SW480 (cell line): ENCODE measurements around the gene PATJ.

Source experiments
- DNase-seq: peaks from one replicate; pipeline ENCODE4 v3.0.0-alpha.2; 2016; ENCODE audit warnings: low spot score

The PATJ gene

DNA sequence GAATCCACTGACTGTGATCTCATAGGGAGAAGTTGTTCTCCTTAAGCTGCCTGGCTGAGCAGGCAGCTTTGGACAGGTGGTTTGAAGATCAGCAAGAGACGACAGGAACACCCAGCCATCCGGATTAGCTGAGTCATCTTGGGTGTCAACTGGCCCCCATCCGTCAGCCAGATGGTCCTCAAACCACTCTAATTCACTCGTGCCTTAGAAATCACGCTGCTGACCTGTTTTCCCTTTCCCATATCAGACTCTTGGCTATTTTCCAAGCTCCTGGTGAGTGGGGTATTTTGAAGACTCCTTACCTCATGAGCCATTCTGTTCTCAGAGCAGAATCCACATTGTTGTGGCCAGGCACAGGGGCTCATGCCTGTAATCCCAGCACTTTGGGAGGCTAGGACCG lies 303.3 kb downstream of the PATJ start:
- DNase-seq: no peak

GRCh38 chr1:62046927-62047326 lies 304.6 kb downstream of the PATJ start:
- no peak for DNase-seq

DNA sequence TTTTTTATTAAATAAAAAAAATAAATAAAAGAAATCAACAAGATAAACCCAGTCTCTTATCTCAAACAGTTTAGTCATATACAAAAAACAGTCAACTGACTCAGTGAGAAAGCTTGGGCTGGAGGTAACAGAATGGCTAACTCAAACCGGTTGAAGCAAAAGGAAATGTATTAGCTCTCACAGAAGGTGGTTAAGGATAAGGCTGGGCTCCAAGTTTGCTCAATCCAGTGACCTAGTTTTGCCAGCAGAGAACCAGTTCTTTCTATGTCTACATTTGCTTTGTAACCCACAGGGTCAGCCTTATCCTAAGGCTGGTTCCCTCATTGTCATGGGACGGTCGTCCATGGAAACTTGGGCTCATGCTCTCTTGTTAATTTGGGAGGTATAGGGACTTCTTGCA lies 307.9 kb downstream of the PATJ start:
- no peak for DNase-seq

GRCh38 chr1:62052946-62053345 lies 310.7 kb downstream of the PATJ start:
- no peak for DNase-seq

GRCh38 chr1:62054188-62054587 lies 311.9 kb downstream of the PATJ start:
- DNase-seq: no peak

GRCh38 chr1:62057230-62057629 lies 314.9 kb downstream of the PATJ start:
- no peak for DNase-seq

DNA sequence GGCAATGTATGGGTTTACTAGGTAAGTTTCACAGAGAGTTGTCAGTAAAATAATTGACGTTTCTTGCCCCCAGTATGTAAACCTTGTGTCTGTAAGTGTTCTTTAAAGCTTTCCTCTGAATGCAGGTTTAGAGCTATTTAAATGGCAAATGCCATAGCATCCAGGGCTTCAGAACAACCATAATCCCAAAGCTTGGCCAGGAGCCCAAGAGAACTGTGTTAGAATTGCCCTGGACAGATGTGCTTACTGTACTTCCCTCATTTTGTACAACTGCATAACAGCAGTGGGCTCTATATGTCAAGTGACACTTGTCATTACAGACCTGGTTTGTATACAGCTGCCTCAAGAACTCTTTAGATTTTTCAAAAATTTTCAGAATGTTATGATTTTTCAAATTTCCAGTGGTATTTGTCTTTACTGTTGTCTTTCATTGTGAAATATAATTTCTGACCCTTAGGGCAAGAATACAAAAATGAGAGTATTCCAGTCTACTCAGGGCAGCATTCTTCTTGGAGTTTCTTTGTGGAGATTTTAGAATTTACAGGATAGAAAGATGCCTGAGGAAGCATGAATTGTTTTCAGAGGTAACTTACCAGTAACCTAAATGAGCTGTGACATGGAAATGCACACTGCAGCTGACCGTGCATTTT lies 315.5 kb downstream of the PATJ start:
- no peak for DNase-seq

DNA sequence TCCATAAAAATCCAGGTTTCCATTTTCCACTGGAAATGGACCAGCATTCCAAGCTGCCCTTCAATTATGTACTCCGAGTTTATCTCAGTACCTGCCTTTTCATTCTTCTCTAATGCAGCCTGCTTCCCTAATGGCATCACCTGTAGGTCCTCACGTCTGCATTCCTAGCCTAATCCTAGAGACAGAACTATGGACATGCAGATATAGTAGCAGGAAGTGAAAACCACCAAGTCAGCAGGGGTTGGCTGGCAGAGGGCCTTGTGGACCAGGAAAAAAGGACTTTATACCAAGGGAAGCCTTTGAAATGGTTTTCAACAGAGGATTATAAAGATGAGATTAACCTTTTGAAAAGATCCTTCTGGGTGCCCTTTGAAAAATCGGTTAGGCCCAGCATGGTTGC lies 316.7 kb downstream of the PATJ start:
- no peak for DNase-seq

DNA sequence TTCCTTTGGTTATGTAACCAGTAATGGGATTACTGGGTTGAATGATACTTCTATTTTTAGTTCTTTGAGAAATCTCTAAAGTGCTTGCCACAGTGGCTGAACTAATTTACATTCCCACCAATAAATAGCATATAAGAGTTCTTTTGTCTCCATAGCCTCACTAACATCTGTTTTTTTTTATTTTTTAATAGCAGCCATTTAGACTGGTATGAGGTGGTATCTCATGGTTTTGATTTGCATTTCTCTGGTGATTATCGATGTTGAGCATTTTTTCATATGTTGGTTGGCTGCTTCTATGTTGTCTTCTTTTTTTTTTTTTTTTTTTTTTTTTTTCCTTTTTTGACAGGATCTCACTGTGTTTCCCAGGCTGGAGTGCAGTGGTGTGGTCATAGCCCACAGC lies 319.8 kb downstream of the PATJ start:
- no peak for DNase-seq

- no peak for DNase-seq
Measured at GRCh38 chr1:62064829-62065407, 322.6 kb downstream of the PATJ start.

- DNase-seq: no peak
Measured at GRCh38 chr1:62066713-62067112, 324.4 kb downstream of the PATJ start.

DNA sequence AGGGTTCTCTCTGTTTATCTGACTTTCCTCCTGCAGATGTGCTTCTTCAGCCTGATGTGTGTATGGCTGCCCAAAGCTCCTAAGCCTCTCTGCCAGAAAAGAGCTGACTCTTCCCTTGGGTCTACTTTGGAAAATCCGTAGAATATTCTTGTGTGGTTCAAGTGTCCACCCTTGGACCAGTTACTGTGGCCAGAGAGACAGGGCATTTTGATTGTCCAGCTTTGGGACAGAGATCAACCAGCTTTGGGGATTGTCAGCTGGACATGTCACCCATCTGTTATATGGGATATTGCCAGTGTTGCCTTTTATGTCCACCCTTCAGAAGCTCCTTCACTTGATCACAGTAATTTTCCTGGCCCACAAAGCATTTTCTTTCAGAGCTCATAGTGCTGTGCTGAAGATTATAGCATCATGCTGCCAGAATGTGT lies 326.1 kb downstream of the PATJ start:
- no peak for DNase-seq

- DNase-seq: no peak
Measured at GRCh38 chr1:62068978-62069377, 326.7 kb downstream of the PATJ start.

DNA sequence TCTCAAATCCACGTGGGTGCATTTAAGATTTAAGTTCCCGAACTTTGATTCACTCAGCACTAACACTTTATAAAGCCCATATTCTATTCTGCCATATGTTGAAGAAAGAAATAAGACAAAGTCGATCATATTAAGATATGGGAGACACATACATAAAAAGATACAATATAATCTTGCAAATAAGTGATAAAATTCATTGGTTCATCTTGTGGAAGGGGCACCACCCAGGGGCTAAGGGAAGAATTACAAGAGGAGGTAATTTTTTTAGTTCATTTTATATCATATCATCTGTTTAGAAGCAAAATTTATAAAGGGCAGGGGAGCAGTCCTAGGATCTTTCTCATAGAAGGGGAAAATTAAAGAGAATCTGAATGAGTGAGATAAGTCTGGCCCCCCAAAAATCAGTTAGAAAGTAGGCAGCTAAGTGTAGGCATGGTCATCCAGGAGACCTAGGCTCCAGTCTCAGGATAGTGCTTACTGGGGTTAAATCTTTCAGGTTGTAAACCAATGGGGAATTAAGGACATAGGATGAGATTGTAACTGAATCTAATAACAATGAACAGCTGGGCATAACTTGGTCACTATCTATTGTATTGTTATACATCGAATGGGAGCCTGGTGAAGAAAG lies 328.2 kb downstream of the PATJ start:
- peak; percentile 11 for DNase-seq

DNA sequence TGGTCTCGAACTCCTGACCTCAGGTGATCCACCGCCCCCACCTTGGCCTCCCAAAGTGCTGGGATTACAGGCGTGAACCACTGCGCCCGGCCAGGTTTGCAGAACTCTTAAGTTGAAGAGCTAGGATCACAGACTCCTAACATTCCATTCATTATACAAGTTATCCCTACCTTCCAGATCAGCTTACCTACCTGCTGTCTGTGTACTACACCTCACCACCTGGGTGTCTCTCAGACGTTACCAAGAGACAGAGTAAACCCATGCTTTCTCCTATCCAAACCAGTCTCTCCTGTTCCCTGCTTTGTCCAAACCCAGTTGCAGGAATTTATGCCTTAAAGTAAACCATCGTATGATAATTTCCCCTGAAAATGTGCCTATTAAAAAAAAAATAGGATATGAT lies 329.4 kb downstream of the PATJ start:
- no peak for DNase-seq

GRCh38 chr1:62076286-62076685 lies 334.0 kb downstream of the PATJ start:
- peak; percentile 83 for DNase-seq

- no peak for DNase-seq
Measured at GRCh38 chr1:62077821-62078220, 335.5 kb downstream of the PATJ start.

- DNase-seq: peak; percentile 27
Measured at GRCh38 chr1:62082456-62083363, 340.4 kb downstream of the PATJ start.

DNA sequence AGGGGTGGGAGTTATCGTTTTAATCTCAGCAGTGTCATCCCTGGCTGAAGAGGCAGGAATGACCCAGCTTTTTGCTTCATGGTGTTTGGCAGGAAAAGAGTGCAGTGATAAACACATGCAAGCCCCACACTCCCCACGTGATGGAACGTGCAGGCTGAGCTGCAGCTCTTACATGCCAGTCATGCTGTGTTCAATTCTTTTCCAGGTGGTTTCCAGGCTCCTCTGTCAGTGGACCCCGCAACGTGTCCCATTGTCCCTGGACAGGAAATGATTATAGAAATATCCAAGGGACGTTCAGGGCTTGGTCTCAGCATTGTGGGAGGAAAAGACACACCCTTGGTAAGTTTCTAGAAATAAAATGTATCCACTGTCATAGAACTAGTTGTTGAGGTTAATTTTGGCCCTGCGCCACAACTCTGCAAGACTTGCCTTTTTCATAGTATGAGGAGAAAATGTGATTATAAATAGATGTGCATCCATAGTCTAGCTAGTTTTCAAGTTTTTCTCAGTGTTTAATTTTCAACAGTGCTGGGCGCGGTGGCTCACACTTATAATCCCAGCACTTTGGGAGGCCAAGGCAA lies 342.1 kb downstream of the PATJ start:
- DNase-seq: no peak

GRCh38 chr1:62088439-62088838 lies 346.2 kb downstream of the PATJ start:
- no peak for DNase-seq

- no peak for DNase-seq
Measured at GRCh38 chr1:62089570-62089969, 347.3 kb downstream of the PATJ start.

DNA sequence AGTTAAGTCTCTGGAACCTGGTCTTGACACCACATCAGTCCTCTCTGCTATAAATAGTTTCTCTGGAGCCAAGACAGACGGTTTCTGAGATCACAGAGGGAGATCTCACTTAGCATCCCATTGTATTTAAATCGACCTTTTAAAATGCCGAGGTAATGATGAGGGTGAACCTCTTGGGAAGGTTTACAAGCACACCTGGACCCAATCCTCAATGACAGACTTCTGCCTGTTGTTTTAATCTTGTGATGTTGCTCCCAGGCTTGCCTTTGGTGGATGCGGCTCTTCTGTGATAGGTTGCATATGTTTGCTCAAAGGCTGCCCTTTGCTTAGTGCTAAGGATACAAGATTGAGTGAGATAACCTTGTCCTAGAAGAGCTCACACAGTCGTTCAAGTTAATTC lies 347.7 kb downstream of the PATJ start:
- DNase-seq: no peak
